Measurements from ENCODE around the gene HES7.

GRCh38 chr17:8121681-8122421, 2.1 kb downstream of the HES7 start:
- no peak for TF ChIP-seq EP300 (IDR thresholded peaks at IDR 0.05)
- TF ChIP-seq CTCF (IDR thresholded peaks at IDR 0.05), result peak in 1 of 7 experiments; percentile 26
- TF ChIP-seq POLR2AphosphoS5 (IDR thresholded peaks at IDR 0.05), result no peak

Measured in stomach (tissue), 4 donors.